ENCODE data around the gene POU2AF1. TPM values are rescaled to one million over a fixed set of nuclear protein-coding genes. Genes with fewer than 3 reads are reported as not detected.

The POU2AF1 gene, protein sequence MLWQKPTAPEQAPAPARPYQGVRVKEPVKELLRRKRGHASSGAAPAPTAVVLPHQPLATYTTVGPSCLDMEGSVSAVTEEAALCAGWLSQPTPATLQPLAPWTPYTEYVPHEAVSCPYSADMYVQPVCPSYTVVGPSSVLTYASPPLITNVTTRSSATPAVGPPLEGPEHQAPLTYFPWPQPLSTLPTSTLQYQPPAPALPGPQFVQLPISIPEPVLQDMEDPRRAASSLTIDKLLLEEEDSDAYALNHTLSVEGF
- total RNA-seq (2014; rRNA removed; shearing (Covaris generic)): not detected in 2 replicates

GRCh38 chr11:111378861-111379601, at the start of gene POU2AF1:
POU2AF1 (minus strand) TSS chr11:111379275; CDS start chr11:111379177, 98 bp downstream.

Small RNAs within 50 kb of the gene (small RNA-seq; reads per million reads assigned to genes)
- gene MIR4491 (not detected), gene RNU2-60P (0.13 reads per million)

Other genes with a start within 250 kb of the POU2AF1 start
- not detected in 2 replicates for gene POU2AF2, start 133.6 kb downstream of the POU2AF1 start, total RNA-seq (2014; rRNA removed; shearing (Covaris generic))
- gene POU2AF3, start 80.7 kb downstream of the POU2AF1 start, total RNA-seq (2014; rRNA removed; shearing (Covaris generic)): not detected in 2 replicates
- gene BTG4, start 133.1 kb upstream of the POU2AF1 start, total RNA-seq (2014; rRNA removed; shearing (Covaris generic)): not detected in 2 replicates
- not detected in 2 replicates for gene HOATZ, start 135.5 kb upstream of the POU2AF1 start, total RNA-seq (2014; rRNA removed; shearing (Covaris generic))
- gene LAYN, start 161.4 kb upstream of the POU2AF1 start, total RNA-seq (2014; rRNA removed; shearing (Covaris generic)): not detected in 2 replicates
- gene SIK2, start 223.2 kb upstream of the POU2AF1 start, total RNA-seq (2014; rRNA removed; shearing (Covaris generic)): 8.3 and 11.2 TPM in 2 replicates

Measured in A375 (cell line).